Urinary bladder (tissue), 4 donors: ENCODE results near the gene PLBD2. TPM values are rescaled to one million over a fixed set of nuclear protein-coding genes. Genes with fewer than 3 reads are reported as not detected.

ENCODE experiments used
- DNase-seq: peaks from one replicate; pipeline ENCODE4 v3.0.0-alpha.2; 2015; ENCODE audit errors: extremely low spot score
- H3K27ac ChIP-seq: one replicate; pipeline ENCODE4 v1.5.1; 2013; ENCODE audit warnings: low read depth, mild to moderate bottlenecking, moderate library complexity
- H3K36me3 ChIP-seq: one replicate; pipeline ENCODE4 v1.6.1; 2013; ENCODE audit warnings: mild to moderate bottlenecking, moderate library complexity; ENCODE audit not compliant: insufficient read depth
- H3K4me1 ChIP-seq: one replicate; pipeline ENCODE4 v1.6.1; 2013; ENCODE audit warnings: mild to moderate bottlenecking, moderate library complexity; ENCODE audit not compliant: insufficient read depth
- H3K4me3 ChIP-seq: one replicate; pipeline ENCODE4 v1.5.1; 2013; ENCODE audit warnings: low read depth, low read length
- WGBS: extraction: QIAGEN DNeasy Blood & Tissue Kit; methylation state at CpG from one replicate; pipeline ENCODE4 v1.1.7; 2013; 5-methylcytosine and 5-hydroxymethylcytosine counted together
- polyA plus RNA-seq: library from polyadenylated mRNA; stranded (reverse); fragments of 200-250 nt; gene quantifications from one replicate; pipeline ENCODE4 v1.2.3, GENCODE V29; 2013
- total RNA-seq: library from RNA; depleted of rRNA; stranded (reverse); fragments of >200 nt; gene quantifications from one replicate; pipeline ENCODE4 v1.2.3, GENCODE V29; 2014
- donor health status: healthy with polysubstance abuse.
- donor health status: healthy.

Gene PLBD2
- total and polyA plus RNA-seq, 2 donors, result 11.5 to 29.2 TPM

- Histone ChIP-seq H3K27ac (no peak overlapping the region), H3K4me3 (no peak overlapping the region), H3K4me1 (no peaks in the 10 kb centered on the region), H3K36me3 (no peaks in the 10 kb centered on the region)
- no peak for DNase-seq
- WGBS, result 89% methylated on average over 9 of the region's 9 CpGs
Measured at GRCh38 chr12:113329022-113329790, 29.2 kb upstream of the PLBD2 start.

DNA sequence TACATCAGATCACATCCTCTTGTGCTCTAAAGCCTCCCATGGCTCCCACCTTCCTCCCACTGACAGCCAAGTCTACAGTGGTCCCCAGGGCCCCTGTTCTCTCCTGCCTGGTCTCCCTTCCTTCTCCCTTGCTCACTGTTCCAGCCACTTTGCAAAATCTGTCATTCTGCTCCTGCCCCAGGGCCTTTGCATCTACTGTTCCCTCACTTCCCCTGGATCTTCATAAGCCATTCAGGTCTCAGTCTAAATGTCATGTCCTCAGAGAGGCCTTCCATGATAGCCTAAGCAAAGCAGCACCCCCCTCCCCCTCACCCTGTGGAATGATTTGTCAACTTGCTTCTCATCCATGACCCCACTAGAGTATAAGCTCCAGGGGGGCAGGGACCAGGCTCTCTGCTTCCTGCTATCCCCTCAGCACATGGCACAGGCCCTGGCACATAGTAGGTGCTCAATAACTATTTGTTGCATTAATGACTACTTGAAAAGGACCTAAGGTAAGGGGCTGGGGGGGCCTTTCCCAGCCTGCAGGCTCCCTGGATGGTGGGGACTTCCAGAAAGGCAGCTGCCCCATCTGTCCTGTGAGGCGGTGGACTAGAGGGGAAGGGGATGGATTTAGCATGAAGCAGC lies 28.5 kb upstream of the PLBD2 start:
- no peak for DNase-seq
- WGBS, result 94% methylated on average over 1 of the region's 1 CpG
- H3K4me3 ChIP-seq, result no peak overlapping the region
- no peak overlapping the region for H3K27ac ChIP-seq
- no peaks in the 10 kb centered on the region for H3K4me1 ChIP-seq
- H3K36me3 ChIP-seq, result no peaks in the 10 kb centered on the region

DNA sequence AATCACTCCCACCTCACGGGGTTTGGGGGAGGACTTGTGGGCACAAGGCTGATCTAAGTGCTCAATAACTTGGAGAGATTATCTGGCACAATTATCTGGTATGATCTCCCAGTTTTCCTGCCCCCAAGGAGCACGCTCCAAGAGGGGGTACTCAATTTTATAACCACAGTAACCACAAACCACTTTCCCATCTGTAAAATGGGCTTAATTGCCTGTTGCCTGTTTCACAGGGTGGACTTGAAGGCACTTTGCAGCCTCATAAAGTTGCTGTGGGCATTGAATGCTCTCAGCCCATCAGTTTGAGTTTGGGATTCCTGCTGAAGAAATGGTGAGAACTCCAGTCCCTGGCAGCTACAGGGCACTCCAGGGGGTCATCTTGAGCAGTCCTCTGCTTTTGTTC lies 27.9 kb upstream of the PLBD2 start:
- WGBS, result 95% methylated on average over 2 of the region's 2 CpGs
- Histone ChIP-seq H3K4me3 (no peak overlapping the region), H3K36me3 (no peaks in the 10 kb centered on the region), H3K27ac (no peak overlapping the region), H3K4me1 (no peaks in the 10 kb centered on the region)
- no peak for DNase-seq

- no peak for DNase-seq
- no peaks in the 10 kb centered on the region for H3K36me3 ChIP-seq
- no peaks in the 10 kb centered on the region for H3K4me1 ChIP-seq
- H3K27ac ChIP-seq, result no peak overlapping the region
- no peak overlapping the region for H3K4me3 ChIP-seq
- WGBS, result 81% methylated on average over 17 of the region's 17 CpGs
Measured at GRCh38 chr12:113332688-113333417, 25.5 kb upstream of the PLBD2 start.

DNA sequence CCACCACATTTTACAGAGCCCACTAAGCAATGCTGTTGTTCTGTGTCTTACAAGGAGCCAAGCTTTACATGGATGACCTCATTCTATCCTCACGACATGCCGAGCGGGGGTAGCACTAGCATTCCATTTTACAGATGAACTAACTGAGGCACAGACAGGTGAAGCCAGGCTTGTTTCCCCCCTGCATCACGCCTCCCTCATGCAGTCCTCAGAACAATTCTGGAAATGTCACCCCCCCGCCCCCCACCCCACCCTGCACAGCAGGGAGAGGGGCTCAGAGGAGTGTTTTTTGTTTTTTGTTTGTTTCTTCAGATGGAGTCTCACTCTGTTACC lies 25.0 kb upstream of the PLBD2 start:
- Histone ChIP-seq H3K36me3 (no peaks in the 10 kb centered on the region), H3K4me1 (no peaks in the 10 kb centered on the region), H3K4me3 (no peak overlapping the region), H3K27ac (no peak overlapping the region)
- no peak for DNase-seq
- 91% methylated on average over 5 of the region's 5 CpGs for WGBS

GRCh38 chr12:113333877-113334785 lies 24.3 kb upstream of the PLBD2 start:
- H3K4me3 ChIP-seq, result peak overlapping the region; percentile 53
- 40% methylated on average over 27 of the region's 27 CpGs for WGBS
- DNase-seq, result no peak
- no peaks in the 10 kb centered on the region for H3K4me1 ChIP-seq
- no peak overlapping the region for H3K27ac ChIP-seq
- H3K36me3 ChIP-seq, result no peaks in the 10 kb centered on the region

GRCh38 chr12:113334786-113335539 lies 23.4 kb upstream of the PLBD2 start, which contains the start of gene SLC8B1:
TSS of gene SLC8B1 (minus strand) at chr12:113335109. CDS start at chr12:113332878, 2,231 bp downstream.
- Histone ChIP-seq H3K4me1 (no peaks in the 10 kb centered on the region), H3K4me3 (peak within 1 kb of the TSS; percentile 53), H3K36me3 (no peaks in the 10 kb centered on the region), H3K27ac (peak within 1 kb of the TSS; percentile 28)
- WGBS, result 1% methylated on average over 62 of the region's 62 CpGs
- DNase-seq, result peak; percentile 25

DNA sequence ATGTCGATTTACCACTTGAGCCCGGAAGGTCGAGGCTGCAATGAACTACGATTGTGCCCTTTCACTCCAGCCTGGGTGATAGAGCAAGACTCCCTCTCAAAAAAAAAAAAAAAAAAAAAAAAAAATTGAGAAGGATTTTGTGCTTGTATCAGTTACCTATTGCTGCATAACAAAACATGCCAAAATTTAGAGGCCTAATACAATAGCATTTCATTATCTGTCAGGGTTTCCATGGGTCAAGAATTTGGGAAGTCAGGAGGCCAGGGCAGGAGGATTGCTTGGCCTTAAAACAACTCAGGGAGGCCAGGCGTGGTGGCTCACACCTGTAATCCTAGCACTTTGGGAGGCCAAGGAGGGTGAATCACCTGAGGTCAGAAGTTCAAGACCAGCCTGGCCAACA lies 18.8 kb upstream of the PLBD2 start:
- no peak overlapping the region for H3K27ac ChIP-seq
- WGBS, result 96% methylated on average over 5 of the region's 5 CpGs
- DNase-seq, result no peak

DNA sequence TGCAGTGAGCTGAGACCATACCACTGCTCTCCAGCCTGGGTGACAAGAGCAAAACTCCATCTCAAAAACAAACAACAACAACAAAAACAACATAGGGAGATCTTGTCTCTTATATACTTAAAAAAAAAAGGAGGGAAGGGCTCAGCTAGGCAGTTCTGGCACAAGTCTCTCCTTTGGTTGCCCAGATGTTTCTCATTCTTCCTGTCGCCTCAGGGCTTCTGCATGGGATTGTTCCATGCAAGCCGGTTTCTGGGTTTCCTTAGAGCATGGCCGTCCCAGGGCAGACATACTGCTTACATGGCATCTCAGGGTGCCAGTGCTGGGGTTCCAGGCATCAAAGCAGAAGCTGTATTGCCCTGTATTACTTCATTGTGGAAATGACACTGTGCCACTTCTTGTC lies 18.3 kb upstream of the PLBD2 start:
- no peaks in the 10 kb centered on the region for H3K36me3 ChIP-seq
- 69% methylated on average over 3 of the region's 3 CpGs for WGBS
- no peak for DNase-seq
- H3K4me1 ChIP-seq, result no peaks in the 10 kb centered on the region
- H3K27ac ChIP-seq, result no peak overlapping the region
- H3K4me3 ChIP-seq, result no peak overlapping the region

More for the DNA sequence above, 18.8 kb upstream of the PLBD2 start:
- no peaks in the 10 kb centered on the region for H3K4me1 ChIP-seq
- no peaks in the 10 kb centered on the region for H3K36me3 ChIP-seq
- no peak overlapping the region for H3K4me3 ChIP-seq

DNA sequence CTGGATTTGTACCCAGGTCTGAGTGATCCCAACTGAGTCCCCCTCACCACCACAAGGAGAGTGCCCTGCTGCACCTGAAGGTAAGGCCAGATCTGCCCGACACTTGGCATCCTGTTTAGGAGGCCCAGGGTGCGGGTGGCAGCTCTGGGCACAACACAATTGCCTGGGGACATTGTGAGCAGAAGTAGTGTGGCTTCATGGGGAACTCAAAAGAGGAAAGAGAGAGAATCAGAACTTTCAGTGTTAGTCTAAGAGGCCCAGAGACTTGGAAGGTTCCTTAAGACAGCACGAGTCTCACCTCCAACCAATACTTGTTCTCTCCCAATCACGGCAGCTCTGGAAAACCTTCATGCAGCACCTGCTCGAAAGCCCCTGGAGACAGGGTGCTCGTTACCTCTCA lies 16.9 kb upstream of the PLBD2 start:
- H3K27ac ChIP-seq, result no peak overlapping the region
- H3K36me3 ChIP-seq, result no peaks in the 10 kb centered on the region
- no peak for DNase-seq
- 74% methylated on average over 6 of the region's 6 CpGs for WGBS
- H3K4me1 ChIP-seq, result no peaks in the 10 kb centered on the region
- no peak overlapping the region for H3K4me3 ChIP-seq

GRCh38 chr12:113345318-113345717 lies 13.1 kb upstream of the PLBD2 start:
- 91% methylated on average over 6 of the region's 6 CpGs for WGBS
- H3K4me1 ChIP-seq, result no peaks in the 10 kb centered on the region
- no peak overlapping the region for H3K27ac ChIP-seq
- DNase-seq, result no peak
- H3K4me3 ChIP-seq, result no peak overlapping the region
- no peaks in the 10 kb centered on the region for H3K36me3 ChIP-seq

DNA sequence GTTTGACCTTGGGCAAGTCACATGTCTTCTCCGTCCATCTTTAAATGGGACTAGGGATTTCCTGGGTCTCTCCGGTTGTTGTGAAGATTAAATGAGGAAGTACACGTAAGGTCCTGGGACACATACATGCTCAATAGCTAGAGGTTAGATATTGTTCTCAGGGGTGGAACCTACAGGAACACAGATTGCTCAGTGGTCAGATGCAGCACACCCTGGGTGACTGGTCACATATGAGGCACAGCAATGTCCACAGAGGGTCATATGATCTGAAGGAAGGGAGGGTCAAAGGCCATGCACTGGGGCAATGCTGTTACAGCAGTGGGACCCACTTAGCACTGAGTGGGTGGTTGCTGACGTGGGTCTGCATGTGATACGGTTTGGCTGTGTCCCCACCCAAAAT lies 12.0 kb upstream of the PLBD2 start:
- no peak for DNase-seq
- Histone ChIP-seq H3K27ac (no peak overlapping the region), H3K4me3 (no peak overlapping the region), H3K36me3 (no peaks in the 10 kb centered on the region), H3K4me1 (no peaks in the 10 kb centered on the region)
- WGBS, result 84% methylated on average over 5 of the region's 5 CpGs

GRCh38 chr12:113347107-113347506 lies 11.3 kb upstream of the PLBD2 start:
- H3K4me1 ChIP-seq, result no peaks in the 10 kb centered on the region
- no peaks in the 10 kb centered on the region for H3K36me3 ChIP-seq
- no peak overlapping the region for H3K4me3 ChIP-seq
- DNase-seq, result no peak
- WGBS, result 89% methylated on average over 3 of the region's 3 CpGs
- no peak overlapping the region for H3K27ac ChIP-seq
